HG03521 (cell line): ENCODE data around the gene APEX2.
"Not testable (repeated sequence)": the region's sequence is repeated elsewhere in the genome, so short reads cannot be mapped to it uniquely, and the experiment has no call there.

Source experiments
- ATAC-seq: cut with Tn5 transposase; IDR thresholded peaks from one replicate; pipeline ENCODE4 v1.9.1; 2021; ENCODE audit warnings: mild to moderate bottlenecking, moderate library complexity; ENCODE audit not compliant: unreplicated experiment

APEX2 gene

GRCh38 chrX:54999717-55000598 is at the start of gene APEX2:
Gene APEX2, plus strand, starts transcription at chrX:55000363. Its CDS starts 60 bp downstream, at chrX:55000423.
- ATAC-seq, result peak; percentile 90

- no peak for ATAC-seq
Measured at GRCh38 chrX:54950730-54951375, 49.3 kb upstream of the APEX2 start.

GRCh38 chrX:54961750-54962149 is 38.4 kb upstream of the APEX2 start:
- ATAC-seq, result no peak

GRCh38 chrX:54964766-54965497 is 35.2 kb upstream of the APEX2 start:
- no peak for ATAC-seq

GRCh38 chrX:54977387-54977786 is 22.8 kb upstream of the APEX2 start:
- ATAC-seq, result no peak

- no peak for ATAC-seq
Measured at GRCh38 chrX:54978448-54978847, 21.7 kb upstream of the APEX2 start.

GRCh38 chrX:54979432-54979831 is 20.7 kb upstream of the APEX2 start:
- no peak for ATAC-seq

- ATAC-seq, result no peak
Measured at GRCh38 chrX:54980334-54980733, 19.8 kb upstream of the APEX2 start.

GRCh38 chrX:54983306-54983705 is 16.9 kb upstream of the APEX2 start:
- not testable (repeated sequence) for ATAC-seq

GRCh38 chrX:54991706-54992105 is 8.5 kb upstream of the APEX2 start:
- ATAC-seq, result no peak

GRCh38 chrX:54992911-54993622 is 7.1 kb upstream of the APEX2 start:
- ATAC-seq, result no peak

GRCh38 chrX:54994099-54994498 is 6.1 kb upstream of the APEX2 start, which contains the start of gene PFKFB1:
Gene PFKFB1, minus strand, starts transcription at chrX:54994188. Its CDS starts 181 bp downstream, at chrX:54994007.
- ATAC-seq, result no peak

GRCh38 chrX:54994668-54995351 is 5.4 kb upstream of the APEX2 start:
- ATAC-seq, result no peak

- no peak for ATAC-seq
Measured at GRCh38 chrX:54995621-54996020, 4.5 kb upstream of the APEX2 start.

GRCh38 chrX:55004231-55004630 is 4.1 kb downstream of the APEX2 start:
- ATAC-seq, result no peak

GRCh38 chrX:55005256-55005655 is 5.1 kb downstream of the APEX2 start:
- no peak for ATAC-seq

- no peak for ATAC-seq
Measured at GRCh38 chrX:55006827-55007621, 6.9 kb downstream of the APEX2 start.

- ATAC-seq, result no peak
Measured at GRCh38 chrX:55007656-55008055, 7.5 kb downstream of the APEX2 start.

- ATAC-seq, result no peak
Measured at GRCh38 chrX:55008571-55009358, 8.6 kb downstream of the APEX2 start.
